ENCODE data around the gene ZBTB16. TPM values are rescaled to one million over a fixed set of nuclear protein-coding genes. Genes with fewer than 3 reads are reported as not detected.

Gene ZBTB16
- total and polyA plus RNA-seq, 2 of the 4 experiments (the other 2 are of a cell fraction) = not detected

- intact Hi-C loops (cut with micrococcal nuclease) = no loop called here
- Histone ChIP-seq H3K14ac (replicated peaks; ENCODE audit: low read depth, low read length) (no peak overlapping the region), H3K18ac (ENCODE audit: low read depth, low read length) (no peak overlapping the region), H3K4me3 (ENCODE audit: insufficient read depth, low read depth, low read length) (no peak overlapping the region), H3K56ac (ENCODE audit: extremely low read depth, insufficient read depth, low read length) (no peak overlapping the region), H2BK20ac (ENCODE audit: low read depth, low read length) (no peak overlapping the region), H2BK5ac (ENCODE audit: low read depth, low read length, poor library complexity, severe bottlenecking) (no peak overlapping the region), H4K8ac (ENCODE audit: low read depth in 2 of 2, low read length in 2 of 2) (no peak overlapping the region), H4K20me1 (ENCODE audit: insufficient read depth, low read length) (no peaks in the 10 kb centered on the region), H3K79me1 (ENCODE audit: low read depth in 1 of 2, low read length in 2 of 2) (no peaks in the 10 kb centered on the region), H2BK120ac (ENCODE audit: low read depth, low read length) (no peak overlapping the region), H4K5ac (ENCODE audit: low read depth, low read length) (no peak overlapping the region), H3K9ac (ENCODE audit: low read depth, low read length) (no peak overlapping the region), H3K27ac (ENCODE audit: insufficient read depth, low read length) (no peak overlapping the region), H3K36me3 (ENCODE audit: control insufficient read depth, insufficient read depth, low read length) (no peaks in the 10 kb centered on the region), H2AK9ac (replicated peaks; ENCODE audit: low read depth, low read length, poor library complexity) (no peak overlapping the region), H3K4me2 (ENCODE audit: low read depth, low read length) (no peak overlapping the region), H2BK15ac (ENCODE audit: low read depth, low read length) (no peak overlapping the region), H4K91ac (ENCODE audit: insufficient read depth, low read depth, low read length) (no peak overlapping the region), H3K27me3 (ENCODE audit: control insufficient read depth, insufficient read depth, low read length) (peaks cover 8% of the 10 kb centered on the region), H3K4ac (ENCODE audit: low read depth, low read length) (no peak overlapping the region), H2AK5ac (ENCODE audit: low read depth, low read length) (no peak overlapping the region), H3K4me1 (ENCODE audit: control insufficient read depth, insufficient read depth, low read length) (no peaks in the 10 kb centered on the region), H3K9me1 (ENCODE audit: insufficient read depth, low read length) (no peaks in the 10 kb centered on the region), H2AFZ (replicated peaks; ENCODE audit: low read length, poor library complexity) (no peak overlapping the region), H3K9me3 (ENCODE audit: control insufficient read depth, insufficient read depth, low read length) (no peaks in the 10 kb centered on the region), H3K23ac (ENCODE audit: low read depth, low read length) (no peak overlapping the region)
- DNase-seq = no peak
- in situ Hi-C loops (cut with MboI; ENCODE audit: low sequenced_read_pairs) = no loop called here
- ChIA-PET CTCF (no interaction called here), POLR2A (ENCODE audit: unreplicated experiment) (no interaction called here)
- BruUV-seq (replicated peaks) = no TSS peak
- WGBS, 2 experiments (ENCODE audit: extremely low coverage in 2 of 2, insufficient read length in 1 of 2) = no CpG with 5 or more reads among the region's 7 CpGs
- dilution Hi-C loops (cut with HindIII; ENCODE audit: low sequenced_read_pairs, unreplicated experiment) = no loop called here
- no peak for TF ChIP-seq ELK1 (IDR thresholded peaks at IDR 0.05; ENCODE audit: borderline replicate concordance, low read depth, low read length)
- TF ChIP-seq MXI1 (IDR thresholded peaks at IDR 0.05; ENCODE audit: borderline replicate concordance, low read depth, low read length) = no peak
- ATAC-seq (ENCODE audit: low read depth) = no peak
Measured at GRCh38 chr11:114088836-114089235, 29.3 kb downstream of the ZBTB16 start.

Measured in IMR-90 (cell line).